Keratinocyte (primary cell): ENCODE data around the gene NCEH1. TPM values are rescaled to one million over a fixed set of nuclear protein-coding genes. Genes with fewer than 3 reads are reported as not detected.

Experiments used
- DNase-seq: peaks from one replicate; pipeline ENCODE4 v3.0.0-alpha.2; 2011; ENCODE audit warnings: low read depth, missing footprints, low spot score
- FAIRE-seq: peaks from 2 replicates; lab custom pipeline; 2011; peaks lifted over from hg19 to GRCh38; lab: Jason Lieb, UNC
- H2AFZ ChIP-seq: 2 replicates; pipeline ENCODE4 v1.6.0; 2012; ENCODE audit warnings: low read length, control low read depth, inconsistent platforms; ENCODE audit not compliant: control insufficient read depth
- H3K27ac ChIP-seq: 2 replicates; pipeline ENCODE4 v1.5.1; 2011; ENCODE audit warnings: low read length; ENCODE audit not compliant: control insufficient read depth, insufficient read depth
- H3K27me3 ChIP-seq: 3 replicates; pipeline ENCODE4 v1.6.0; 2011; ENCODE audit warnings: low read length; ENCODE audit not compliant: control insufficient read depth, insufficient read depth; ENCODE audit errors: extremely low read depth
- H3K36me3 ChIP-seq, 2 experiments: 2 replicates in 1 of 2; 3 replicates in 1 of 2; pipeline ENCODE4 v1.5.1; 2011; ENCODE audit warnings: low read length in 2 of 2, mild to moderate bottlenecking in 1 of 2; ENCODE audit not compliant: control insufficient read depth in 2 of 2, insufficient read depth in 2 of 2; ENCODE audit errors: extremely low read depth in 1 of 2
- H3K4me1 ChIP-seq: 3 replicates; pipeline ENCODE4 v1.5.1; 2011; ENCODE audit warnings: low read length; ENCODE audit not compliant: control insufficient read depth, insufficient read depth; ENCODE audit errors: extremely low read depth
- H3K4me2 ChIP-seq: 3 replicates; pipeline ENCODE4 v1.6.0; 2011; ENCODE audit warnings: low read depth, low read length; ENCODE audit not compliant: control insufficient read depth, insufficient read depth; ENCODE audit errors: extremely low read depth
- H3K4me3 ChIP-seq, 3 experiments: fragments of 200-600 bp in 1 of 3; sonication (generic) in 1 of 3; 2 replicates in 2 of 3; 3 replicates in 1 of 3; pipeline ENCODE4 v1.5.1; 2011 to 2016; ENCODE audit warnings: low read length in 3 of 3, mild to moderate bottlenecking in 3 of 3, control low read depth in 2 of 3, inconsistent platforms in 1 of 3, low read depth in 1 of 3, mixed read lengths in 1 of 3, mixed run types in 1 of 3, moderate library complexity in 1 of 3; ENCODE audit not compliant: control insufficient read depth in 2 of 3, insufficient read depth in 2 of 3; ENCODE audit errors: extremely low read depth in 1 of 3
- H3K79me2 ChIP-seq: 2 replicates; pipeline ENCODE4 v1.6.0; 2012; ENCODE audit warnings: low read length; ENCODE audit not compliant: control insufficient read depth, insufficient read depth
- H3K9ac ChIP-seq: 3 replicates; pipeline ENCODE4 v1.6.0; 2011; ENCODE audit warnings: low read length; ENCODE audit not compliant: control insufficient read depth, insufficient read depth; ENCODE audit errors: extremely low read depth
- H3K9me1 ChIP-seq: 3 replicates; pipeline ENCODE4 v1.6.0; 2011; ENCODE audit warnings: low read length; ENCODE audit not compliant: control insufficient read depth, insufficient read depth; ENCODE audit errors: extremely low read depth
- H3K9me3 ChIP-seq: 2 replicates; pipeline ENCODE4 v1.5.1; 2012; ENCODE audit warnings: low read depth, low read length; ENCODE audit not compliant: control insufficient read depth
- H4K20me1 ChIP-seq: 3 replicates; pipeline ENCODE4 v1.6.0; 2011; ENCODE audit warnings: low read length; ENCODE audit not compliant: control insufficient read depth, insufficient read depth; ENCODE audit errors: extremely low read depth
- CTCF ChIP-seq, 3 experiments: IDR thresholded peaks in 1 of 3; conservative IDR thresholded peaks in 1 of 3; optimal IDR thresholded peaks in 1 of 3; 2 replicates in 2 of 3; 3 replicates in 1 of 3; pipeline versions ENCODE3 to v1.5.1; 2011; ENCODE audit warnings: low read length in 3 of 3, mild to moderate bottlenecking in 3 of 3, moderate library complexity in 2 of 3, control low read depth in 1 of 3, inconsistent platforms in 1 of 3; ENCODE audit not compliant: insufficient read depth in 2 of 3; ENCODE audit errors: extremely low read depth in 1 of 3
- EZH2 ChIP-seq: IDR thresholded peaks from one replicate; pipeline ENCODE4 v1.6.1; 2012; ENCODE audit warnings: inconsistent platforms, mild to moderate bottlenecking, low read length, moderate library complexity
- dilution Hi-C: fragments of 300-500 bp; cut with MboI; formaldehyde crosslinking; loops from one replicate; pipeline ENCODE4 v1.7.0; 2020; ENCODE audit warnings: low sequenced_read_pairs; ENCODE audit not compliant: extremely low pct_ligation_motif_present
- polyA plus RNA-seq, 5 experiments: library from polyadenylated mRNA; depleted of rRNA in 3 of 5; stranded (reverse) in 3 of 5; stranded (forward) in 1 of 5; unstranded in 1 of 5; fragments of >200 nt; gene quantifications; 1 replicate in 1 of 5; 2 replicates in 3 of 5; 3 replicates in 1 of 5; pipeline versions ENCODE4 v1.2.1 to v1.2.3, GENCODE V29; 2011 to 2012; ENCODE audit warnings: missing spikeins in 2 of 5, low read depth in 1 of 5, low replicate concordance in 1 of 5

The NCEH1 gene
- polyA plus RNA-seq, 1 donor (not counting 4 experiments of a cell fraction or from before 2014, with no cell fraction given): 13.2 TPM

DNA sequence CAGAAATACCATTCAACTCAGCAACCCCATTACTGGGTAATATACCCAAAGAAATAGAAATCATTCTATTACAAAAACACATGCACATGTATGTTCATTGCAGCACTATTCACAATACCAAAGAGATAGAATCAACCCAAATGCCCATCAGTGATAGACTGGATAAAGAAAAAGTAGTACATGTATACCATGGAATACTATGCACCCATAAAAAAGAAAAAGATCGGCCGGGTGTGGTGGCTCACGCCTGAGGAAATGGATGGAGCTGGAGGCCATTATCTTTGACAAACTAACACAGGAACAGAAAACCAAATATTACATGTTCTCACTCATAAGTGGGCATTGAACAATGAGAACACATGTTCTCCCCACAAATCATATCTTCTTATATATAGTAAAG is 112.0 kb downstream of the NCEH1 start:
- H3K27ac ChIP-seq: no peak overlapping the region
- no peak overlapping the region for H3K9ac ChIP-seq
- no peaks in the 10 kb centered on the region for H3K79me2 ChIP-seq
- peaks cover 17% of the 10 kb centered on the region for H3K4me1 ChIP-seq
- no peaks in the 10 kb centered on the region for H3K36me3 ChIP-seq
- H3K4me3 ChIP-seq: no peak overlapping the region
- H3K9me3 ChIP-seq: no peaks in the 10 kb centered on the region
- TF ChIP-seq CTCF (optimal IDR thresholded peaks at IDR 0.05 in 1 of 3, IDR thresholded peaks at IDR 0.05 in 1 of 3, conservative IDR thresholded peaks at IDR 0.05 in 1 of 3; ENCODE audit: extremely low read depth in 1 of 3, insufficient read depth in 2 of 3, low read length in 3 of 3): no peak
- TF ChIP-seq EZH2: no peak
- dilution Hi-C loops: no loop called here
- FAIRE-seq (no peak), DNase-seq (no peak)
- H3K27me3 ChIP-seq: no peaks in the 10 kb centered on the region
- H4K20me1 ChIP-seq: no peaks in the 10 kb centered on the region
- H2AFZ ChIP-seq: no peak overlapping the region
- no peak overlapping the region for H3K4me2 ChIP-seq
- no peaks in the 10 kb centered on the region for H3K9me1 ChIP-seq

- dilution Hi-C loops: no loop called here
- Histone ChIP-seq H3K9me3 (no peaks in the 10 kb centered on the region), H3K27ac (no peak overlapping the region), H3K27me3 (no peaks in the 10 kb centered on the region), H3K9me1 (no peaks in the 10 kb centered on the region), H3K4me2 (no peak overlapping the region), H3K4me3 (no peak overlapping the region), H3K4me1 (peaks cover 17% of the 10 kb centered on the region), H3K79me2 (no peaks in the 10 kb centered on the region), H2AFZ (peak overlapping the region; percentile 58), H3K9ac (no peak overlapping the region), H4K20me1 (no peaks in the 10 kb centered on the region), H3K36me3 (no peaks in the 10 kb centered on the region)
- DNase-seq (no peak), FAIRE-seq (no peak)
- TF ChIP-seq EZH2 (no peak), CTCF (optimal IDR thresholded peaks at IDR 0.05 in 1 of 3, IDR thresholded peaks at IDR 0.05 in 1 of 3, conservative IDR thresholded peaks at IDR 0.05 in 1 of 3; ENCODE audit: extremely low read depth in 1 of 3, insufficient read depth in 2 of 3, low read length in 3 of 3) (no peak)
Measured at GRCh38 chr3:172596394-172596706, 114.5 kb downstream of the NCEH1 start.
